Small intestine (tissue), 7 donors: ENCODE measurements around the gene KIF26B. TPM values are rescaled to one million over a fixed set of nuclear protein-coding genes. Genes with fewer than 3 reads are reported as not detected.
"Not testable (repeated sequence)": the region's sequence is repeated elsewhere in the genome, so short reads cannot be mapped to it uniquely, and the experiment has no call there.

ENCODE experiments used
- DNase-seq, 2 donors: peaks; one replicate each; pipeline versions ENCODE4 v3.0.0 to v3.0.0-alpha.2; 2013
- FAIRE-seq: peaks from 2 replicates; lab custom pipeline; 2012; peaks lifted over from hg19 to GRCh38; lab: Jason Lieb, UNC
- H3K27ac ChIP-seq, 3 donors: one replicate each; pipeline ENCODE4 v1.5.1; 2013; ENCODE audit warnings: low read length in 2 of 3, mild to moderate bottlenecking in 2 of 3, control low read depth in 1 of 3, inconsistent platforms in 1 of 3, low read depth in 1 of 3, moderate library complexity in 1 of 3
- H3K27me3 ChIP-seq, 3 donors: one replicate each; pipeline ENCODE4 v1.6.1; 2013; ENCODE audit warnings: low read length in 3 of 3, inconsistent platforms in 1 of 3; ENCODE audit not compliant: control insufficient read depth in 3 of 3, insufficient read depth in 3 of 3
- H3K36me3 ChIP-seq, 3 donors: one replicate each; pipeline ENCODE4 v1.6.1; 2013; ENCODE audit warnings: low read length in 3 of 3, inconsistent platforms in 1 of 3, low read depth in 1 of 3, mild to moderate bottlenecking in 1 of 3, moderate library complexity in 1 of 3; ENCODE audit not compliant: control insufficient read depth in 3 of 3, insufficient read depth in 2 of 3
- H3K4me1 ChIP-seq, 3 donors: one replicate each; pipeline ENCODE4 v1.6.1; 2013; ENCODE audit warnings: low read length in 2 of 3, inconsistent platforms in 1 of 3, low read depth in 1 of 3, mild to moderate bottlenecking in 1 of 3, moderate library complexity in 1 of 3; ENCODE audit not compliant: control insufficient read depth in 3 of 3, insufficient read depth in 2 of 3
- H3K4me3 ChIP-seq, 3 donors: one replicate each; pipeline ENCODE4 v1.5.1; 2013; ENCODE audit warnings: low read length in 3 of 3, control low read depth in 1 of 3, inconsistent platforms in 1 of 3, low read depth in 1 of 3, mild to moderate bottlenecking in 1 of 3, moderate library complexity in 1 of 3
- H3K9me3 ChIP-seq, 2 donors: one replicate each; pipeline ENCODE4 v1.6.1; 2013; ENCODE audit warnings: low read depth in 1 of 2, low read length in 1 of 2; ENCODE audit not compliant: control insufficient read depth in 2 of 2, insufficient read depth in 1 of 2
- WGBS, 3 donors: extraction: QIAGEN DNeasy Blood & Tissue Kit; methylation state at CpG; one replicate each; pipeline ENCODE4 v1.1.7; 2013; 5-methylcytosine and 5-hydroxymethylcytosine counted together
- polyA plus RNA-seq, 4 donors: library from polyadenylated mRNA; stranded (reverse) in 3 of 4; unstranded in 1 of 4; fragments of 200-250 nt in 3 of 4; fragments of 120-200 nt in 1 of 4; gene quantifications; one replicate each; pipeline versions ENCODE4 v1.2.1 to v1.2.3, GENCODE V29; 2013
- donor health status: healthy with polysubstance abuse.
- donor health status: control.
- donor health status: control.
- donor health status: Bipolar disorder and iron deficiency.
- donor health status: healthy.

Gene KIF26B
- polyA plus RNA-seq, 4 donors = 0.27 to 4.0 (median 1.3) TPM; not detected in 1

DNA sequence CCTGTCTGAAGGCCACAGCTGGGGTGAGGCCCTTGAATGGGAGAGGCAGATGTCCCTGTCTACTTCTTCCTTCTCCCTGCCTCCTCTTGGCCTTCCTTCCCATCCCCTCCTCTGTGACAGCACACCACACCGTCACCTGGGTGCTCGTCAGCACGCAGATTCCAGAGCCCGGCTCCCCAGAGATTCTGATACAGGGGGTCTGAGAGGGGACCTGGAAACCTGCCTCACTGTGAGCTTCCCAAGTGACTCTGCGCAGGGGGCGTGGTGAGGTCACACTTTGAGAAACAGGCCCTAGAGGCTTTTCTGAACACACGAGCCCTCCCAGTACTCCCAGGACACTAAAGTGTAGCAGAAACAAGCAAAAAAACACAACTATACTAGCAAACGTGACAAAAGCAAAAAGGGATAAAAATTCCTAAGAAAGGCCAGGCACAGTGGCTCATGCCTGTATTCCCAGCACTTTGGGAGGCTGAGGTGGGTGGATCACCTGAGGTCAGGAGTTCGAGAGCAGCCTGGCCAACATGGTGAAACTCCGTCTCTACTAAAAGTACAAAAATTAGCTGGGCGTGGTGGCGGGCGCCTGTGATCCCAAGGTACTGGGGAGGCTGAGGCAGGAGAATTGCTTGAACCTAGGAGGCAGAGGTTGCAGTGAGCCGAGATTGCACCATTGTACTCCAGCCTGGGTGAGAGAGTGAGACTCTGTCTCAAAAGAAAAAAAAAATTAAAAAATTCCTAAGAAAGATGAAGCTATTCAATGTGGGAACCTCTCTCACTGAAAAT lies 201.3 kb downstream of the KIF26B start:
- not testable (repeated sequence) for H3K4me3 ChIP-seq, H3K4me1 ChIP-seq, FAIRE-seq, H3K27me3 ChIP-seq, DNase-seq, H3K36me3 ChIP-seq, H3K27ac ChIP-seq, H3K9me3 ChIP-seq
- WGBS, 3 donors = 81 to 93% (median 93%) methylated on average over 14 of the region's 14 CpGs

DNA sequence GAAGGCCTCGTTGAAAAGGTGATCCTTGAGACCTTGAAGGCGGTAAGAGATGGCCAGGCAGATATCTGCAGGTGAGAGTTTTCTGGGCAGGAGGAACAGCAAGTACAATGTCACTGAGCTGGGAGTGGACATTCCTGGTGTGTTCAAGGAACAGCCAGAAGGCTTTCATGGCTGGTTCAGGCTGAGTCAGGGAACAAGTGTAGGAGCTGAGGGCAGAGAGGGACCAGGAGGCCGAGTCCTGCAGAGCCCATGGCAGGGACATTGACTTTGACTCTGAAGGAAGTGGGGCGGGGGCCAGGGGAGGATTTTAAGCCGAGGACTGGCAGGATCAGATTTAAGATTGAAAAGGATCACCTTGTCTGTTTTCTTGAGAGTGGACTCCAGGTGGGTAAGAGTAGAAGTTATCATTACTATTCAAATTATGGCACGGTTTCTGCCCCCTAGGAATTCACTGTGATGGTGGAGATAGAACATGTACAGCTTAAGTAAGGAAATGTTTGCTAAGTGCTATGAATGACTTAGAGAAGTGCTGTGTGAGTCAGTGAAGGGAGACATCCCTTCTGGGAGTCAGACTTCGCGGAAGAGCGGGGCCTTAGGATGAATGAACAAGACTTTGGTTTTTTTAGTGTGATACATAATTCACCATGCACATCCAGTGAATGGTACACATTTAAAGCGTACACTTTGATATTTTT lies 202.3 kb downstream of the KIF26B start:
- DNase-seq (no peak), FAIRE-seq (no peak)
- no peaks in the 10 kb centered on the region for H3K9me3 ChIP-seq
- no peaks in the 10 kb centered on the region for H3K27me3 ChIP-seq
- H3K4me3 ChIP-seq = no peak overlapping the region
- H3K36me3 ChIP-seq = no peaks in the 10 kb centered on the region
- no peak overlapping the region for H3K27ac ChIP-seq
- H3K4me1 ChIP-seq = no peaks in the 10 kb centered on the region
- 84 to 87% (median 85%) methylated on average over 10 of the region's 10 CpGs for WGBS, 3 donors

DNA sequence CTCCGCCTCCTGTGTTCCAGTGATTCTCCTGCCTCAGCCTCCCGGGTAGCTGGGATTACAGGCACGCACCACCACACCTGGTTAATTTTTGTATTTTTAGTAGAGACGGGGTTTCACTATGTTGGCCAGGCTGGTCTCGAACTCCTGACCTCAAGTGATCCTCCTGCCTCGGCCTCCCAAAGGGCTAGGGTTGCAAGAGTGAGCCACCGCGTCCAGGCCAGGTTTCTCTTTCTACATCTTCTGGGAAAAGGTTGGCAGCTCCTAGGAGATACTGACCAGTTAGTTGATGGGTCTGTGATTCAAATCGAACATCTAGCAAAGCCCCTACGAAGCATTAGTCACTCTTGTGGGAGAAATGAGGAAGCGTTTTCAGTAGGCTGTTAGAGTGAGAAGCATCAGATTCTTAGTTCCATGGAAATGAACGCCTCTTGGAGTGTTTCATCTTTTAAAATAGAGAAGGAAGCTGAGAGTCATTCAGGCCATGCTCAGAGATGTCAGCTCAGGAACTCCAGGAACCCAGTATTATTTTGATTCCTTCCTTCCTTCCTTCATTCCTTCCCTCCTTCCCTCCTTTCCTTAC lies 204.4 kb downstream of the KIF26B start:
- H3K36me3 ChIP-seq, H3K27me3 ChIP-seq, H3K4me1 ChIP-seq, FAIRE-seq, H3K27ac ChIP-seq, H3K9me3 ChIP-seq, H3K4me3 ChIP-seq, DNase-seq: not testable (repeated sequence)
- WGBS, 3 donors = 88 to 93% (median 91%) methylated on average over 12 of the region's 12 CpGs

DNA sequence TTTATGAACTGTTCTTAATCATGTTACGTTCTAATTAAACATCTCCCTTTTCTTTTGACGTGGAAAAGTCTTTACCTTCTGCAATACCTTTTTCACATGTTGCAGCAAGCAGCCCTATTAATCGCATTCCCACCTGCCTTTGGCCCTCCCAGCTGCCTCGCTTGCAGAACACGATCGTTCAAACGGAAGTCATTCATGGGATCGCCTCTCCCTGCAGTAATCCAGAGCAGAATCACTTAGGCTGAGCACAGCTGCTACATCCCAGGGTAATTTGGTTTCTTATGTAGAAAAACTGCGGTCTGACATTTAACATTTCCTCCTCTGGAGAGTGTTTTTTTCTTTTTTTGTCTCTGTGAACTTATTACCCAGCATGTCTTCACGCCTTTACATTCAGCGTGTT lies 206.3 kb downstream of the KIF26B start:
- Histone ChIP-seq H3K36me3 (no peaks in the 10 kb centered on the region), H3K27ac (no peak overlapping the region), H3K4me3 (no peak overlapping the region), H3K9me3 (no peaks in the 10 kb centered on the region), H3K4me1 (peaks cover 0 to 7% (median 0%) of the 10 kb centered on the region in 3 donors), H3K27me3 (no peaks in the 10 kb centered on the region)
- FAIRE-seq (no peak), DNase-seq (no peak)
- 82 to 91% (median 88%) methylated on average over 11 of the region's 11 CpGs for WGBS, 3 donors

DNA sequence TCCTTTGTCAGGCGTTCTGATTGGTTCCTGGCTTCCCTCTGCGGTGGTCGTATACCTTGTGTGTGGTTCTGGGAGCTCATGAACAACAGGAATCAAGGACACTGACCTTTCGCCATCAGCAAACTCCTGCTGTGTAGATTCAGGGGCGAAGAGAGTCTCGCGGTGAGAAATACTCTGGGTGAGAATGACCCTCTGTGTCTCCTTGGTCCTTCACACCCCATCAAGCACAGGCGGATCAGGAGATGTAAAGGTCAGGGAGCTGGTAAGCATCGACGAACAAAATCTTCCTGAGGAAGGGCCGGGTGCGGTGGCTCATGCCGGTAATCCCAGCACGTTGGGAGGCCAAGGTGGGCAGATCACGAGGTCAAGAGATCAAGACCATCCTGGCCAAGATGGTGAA lies 207.2 kb downstream of the KIF26B start:
- peaks cover 0 to 4% (median 0%) of the 10 kb centered on the region in 3 donors for H3K36me3 ChIP-seq
- WGBS, 3 donors = 91 to 97% (median 95%) methylated on average over 15 of the region's 15 CpGs
- peaks cover 0 to 7% (median 0%) of the 10 kb centered on the region in 3 donors for H3K4me1 ChIP-seq
- H3K9me3 ChIP-seq = no peaks in the 10 kb centered on the region
- H3K27ac ChIP-seq = no peak overlapping the region
- H3K27me3 ChIP-seq = no peaks in the 10 kb centered on the region
- DNase-seq (no peak), FAIRE-seq (no peak)
- no peak overlapping the region for H3K4me3 ChIP-seq

DNA sequence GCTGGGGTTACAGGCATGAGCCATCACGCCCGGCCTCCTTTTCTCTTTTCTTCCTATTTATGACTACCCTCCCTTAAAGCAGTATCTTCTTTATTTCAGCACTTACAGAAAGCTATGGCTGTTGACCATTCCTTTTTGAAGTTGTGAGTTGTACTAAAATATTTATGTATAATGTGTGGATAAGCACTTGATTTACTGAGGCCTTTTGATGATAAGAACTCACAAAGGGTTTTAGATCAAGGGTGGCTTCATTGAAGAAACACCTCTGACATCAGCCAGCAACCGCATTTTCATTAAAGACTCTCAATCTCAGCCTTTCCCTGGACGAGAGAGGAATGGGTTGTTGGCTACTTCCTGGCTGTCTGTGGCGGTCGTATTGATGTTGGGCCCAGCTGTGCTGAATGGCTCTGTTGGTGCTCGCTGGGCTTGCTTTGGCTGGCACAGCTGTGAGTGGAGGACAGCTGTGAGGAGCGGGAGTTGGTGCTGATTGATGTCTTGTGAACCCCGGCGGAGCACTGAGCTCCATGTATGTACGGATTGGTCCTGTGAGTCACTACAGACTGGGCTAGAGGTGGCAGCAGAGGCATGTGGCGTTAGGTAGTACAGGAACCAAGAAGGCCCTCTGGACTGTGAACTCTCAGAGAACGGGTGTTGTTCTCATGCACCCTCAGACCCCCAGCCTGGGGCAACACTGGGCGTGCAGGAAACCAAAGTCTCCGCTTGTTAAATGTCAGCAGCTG lies 208.8 kb downstream of the KIF26B start:
- DNase-seq (peak; percentile 48 to 75), FAIRE-seq (no peak)
- 57 to 70% (median 64%) methylated on average over 15 of the region's 15 CpGs for WGBS, 3 donors
- Histone ChIP-seq H3K27me3 (no peaks in the 10 kb centered on the region), H3K36me3 (peaks cover 0 to 10% (median 0%) of the 10 kb centered on the region in 3 donors), H3K4me3 (no peak overlapping the region), H3K4me1 (peaks cover 0 to 7% (median 0%) of the 10 kb centered on the region in 3 donors), H3K27ac (no peak overlapping the region), H3K9me3 (no peaks in the 10 kb centered on the region)

DNA sequence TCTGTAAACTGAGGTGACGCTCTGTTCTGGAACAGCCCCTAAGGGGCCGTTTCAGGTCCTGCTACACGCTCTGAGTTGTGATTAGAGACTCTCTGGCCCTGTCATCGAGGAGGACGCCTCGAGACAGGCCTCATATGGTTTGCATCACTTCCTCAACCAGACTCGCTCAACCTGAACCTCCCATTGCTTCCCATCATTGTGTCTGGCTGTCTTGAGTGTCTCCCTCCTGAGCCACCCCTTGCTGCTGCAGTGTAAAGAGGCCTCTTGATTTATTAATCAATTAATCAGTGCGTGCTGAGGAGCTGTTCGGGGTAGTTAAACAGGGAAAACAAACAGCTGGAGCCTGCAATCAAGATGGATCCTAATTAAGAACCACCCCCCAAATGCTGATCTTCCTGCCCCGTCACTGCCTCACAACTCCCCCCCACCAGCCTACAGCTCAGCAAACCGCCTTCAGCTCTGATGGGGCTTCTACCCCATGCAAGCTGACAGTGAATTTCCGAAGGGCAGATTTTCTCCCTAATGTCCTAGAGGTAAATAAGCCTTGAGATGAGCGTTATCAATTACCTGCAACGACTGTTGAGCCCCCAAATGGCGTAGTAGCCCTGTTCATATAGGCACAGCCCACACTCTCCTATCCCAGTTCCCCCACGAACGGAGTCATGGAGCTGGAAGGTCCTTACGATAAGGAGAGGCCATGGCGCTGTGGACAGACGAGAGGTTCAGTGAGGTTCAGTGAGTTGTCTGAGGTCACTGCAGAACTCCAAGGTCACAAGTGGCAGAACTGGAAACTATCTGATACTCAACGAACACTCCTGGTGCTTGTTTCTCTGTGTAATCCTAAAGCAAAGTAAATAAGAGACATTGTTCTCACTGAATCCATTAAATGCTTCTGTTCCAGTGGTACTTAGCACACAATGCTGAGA lies 210.6 kb downstream of the KIF26B start:
- H3K27me3 ChIP-seq = no peaks in the 10 kb centered on the region
- H3K27ac ChIP-seq = no peak overlapping the region
- FAIRE-seq (no peak), DNase-seq (no peak)
- WGBS, 3 donors = 86 to 93% (median 87%) methylated on average over 21 of the region's 21 CpGs
- H3K9me3 ChIP-seq = no peaks in the 10 kb centered on the region
- no peak overlapping the region for H3K4me3 ChIP-seq
- H3K36me3 ChIP-seq = peaks cover 0 to 13% (median 0%) of the 10 kb centered on the region in 3 donors
- peaks cover 0 to 7% (median 0%) of the 10 kb centered on the region in 3 donors for H3K4me1 ChIP-seq
